Tibial nerve (tissue), 3 donors: ENCODE data around the gene ARID4B.

ENCODE experiments used
- POLR2A ChIP-seq, 2 donors: fragments of 450-650 bp; IDR thresholded peaks; one replicate each; pipeline ENCODE4 v1.6.1; 2017; ENCODE audit warnings: antibody characterized with exemption in 2 of 2, mild to moderate bottlenecking in 2 of 2, moderate library complexity in 2 of 2
- TF ChIP-seq, protein P1 (sequence below), 5 experiments: fragments of 200-600 bp in 3 of 5; fragments of 450-650 bp in 2 of 5; sonication (generic) in 3 of 5; IDR thresholded peaks; one replicate each; pipeline ENCODE4 v1.5.1; 2016 to 2019; ENCODE audit warnings: antibody characterized with exemption in 5 of 5, mild to moderate bottlenecking in 3 of 5, moderate library complexity in 2 of 5

DNA sequence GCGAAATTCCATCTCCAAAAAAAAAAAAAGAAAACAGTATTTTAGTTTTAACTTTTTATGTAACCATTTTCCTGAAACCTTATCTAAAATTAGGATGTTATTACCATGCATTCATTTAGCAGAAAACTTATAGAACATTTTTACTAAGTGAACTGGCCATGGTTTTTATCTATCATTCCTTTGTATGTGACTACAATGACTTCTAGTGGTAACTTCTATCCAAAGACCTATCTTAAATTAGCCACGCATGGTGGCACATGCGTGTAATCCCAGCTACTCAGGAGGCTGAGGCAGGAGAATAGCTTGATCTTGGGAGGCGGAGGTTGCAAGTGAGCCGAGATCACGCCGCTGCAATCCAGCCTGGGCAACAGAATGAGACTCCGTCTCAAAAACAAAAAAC lies 11.8 kb upstream of the ARID4B start:
- TF ChIP-seq, protein P1, sequence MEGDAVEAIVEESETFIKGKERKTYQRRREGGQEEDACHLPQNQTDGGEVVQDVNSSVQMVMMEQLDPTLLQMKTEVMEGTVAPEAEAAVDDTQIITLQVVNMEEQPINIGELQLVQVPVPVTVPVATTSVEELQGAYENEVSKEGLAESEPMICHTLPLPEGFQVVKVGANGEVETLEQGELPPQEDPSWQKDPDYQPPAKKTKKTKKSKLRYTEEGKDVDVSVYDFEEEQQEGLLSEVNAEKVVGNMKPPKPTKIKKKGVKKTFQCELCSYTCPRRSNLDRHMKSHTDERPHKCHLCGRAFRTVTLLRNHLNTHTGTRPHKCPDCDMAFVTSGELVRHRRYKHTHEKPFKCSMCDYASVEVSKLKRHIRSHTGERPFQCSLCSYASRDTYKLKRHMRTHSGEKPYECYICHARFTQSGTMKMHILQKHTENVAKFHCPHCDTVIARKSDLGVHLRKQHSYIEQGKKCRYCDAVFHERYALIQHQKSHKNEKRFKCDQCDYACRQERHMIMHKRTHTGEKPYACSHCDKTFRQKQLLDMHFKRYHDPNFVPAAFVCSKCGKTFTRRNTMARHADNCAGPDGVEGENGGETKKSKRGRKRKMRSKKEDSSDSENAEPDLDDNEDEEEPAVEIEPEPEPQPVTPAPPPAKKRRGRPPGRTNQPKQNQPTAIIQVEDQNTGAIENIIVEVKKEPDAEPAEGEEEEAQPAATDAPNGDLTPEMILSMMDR (IDR thresholded peaks at IDR 0.05), result no peak
- TF ChIP-seq POLR2A (IDR thresholded peaks at IDR 0.05), result no peak
